HG03039 (cell line): ENCODE data around the gene KLF2.
"Not testable (repeated sequence)": the region's sequence is repeated elsewhere in the genome, so short reads cannot be mapped to it uniquely, and the experiment has no call there.

Experiments
- ATAC-seq: cut with Tn5 transposase; IDR thresholded peaks from one replicate; pipeline ENCODE4 v1.9.1; 2021; ENCODE audit warnings: mild to moderate bottlenecking, moderate library complexity; ENCODE audit not compliant: unreplicated experiment

KLF2 gene

GRCh38 chr19:16324384-16325160, at the start of gene KLF2:
TSS of gene KLF2 (plus strand) at chr19:16324826. CDS start at chr19:16324924, 98 bp downstream.
- peak; percentile 58 for ATAC-seq

GRCh38 chr19:16280306-16280705, 44.3 kb upstream of the KLF2 start:
- ATAC-seq = no peak

- ATAC-seq = no peak
These were observed 42.9 kb upstream of the KLF2 start for GRCh38 chr19:16281743-16282142.

GRCh38 chr19:16283210-16284061, 41.2 kb upstream of the KLF2 start:
- ATAC-seq = no peak

- no peak for ATAC-seq
These were observed 40.1 kb upstream of the KLF2 start for GRCh38 chr19:16284505-16284904.

- ATAC-seq = not testable (repeated sequence)
These were observed 39.5 kb upstream of the KLF2 start for GRCh38 chr19:16285079-16285478.

- no peak for ATAC-seq
These were observed 38.7 kb upstream of the KLF2 start for GRCh38 chr19:16285769-16286498.

GRCh38 chr19:16288544-16288943, 36.1 kb upstream of the KLF2 start:
- no peak for ATAC-seq

GRCh38 chr19:16289594-16289993, 35.0 kb upstream of the KLF2 start:
- no peak for ATAC-seq

- no peak for ATAC-seq
These were observed 33.9 kb upstream of the KLF2 start for GRCh38 chr19:16290692-16291091.

GRCh38 chr19:16293118-16294091, 31.2 kb upstream of the KLF2 start:
- ATAC-seq = no peak

GRCh38 chr19:16295057-16295456, 29.6 kb upstream of the KLF2 start:
- ATAC-seq = no peak

GRCh38 chr19:16296713-16297112, 27.9 kb upstream of the KLF2 start:
- ATAC-seq = no peak

- no peak for ATAC-seq
These were observed 26.9 kb upstream of the KLF2 start for GRCh38 chr19:16297575-16298178.

GRCh38 chr19:16298334-16298733, 26.3 kb upstream of the KLF2 start:
- no peak for ATAC-seq

GRCh38 chr19:16301999-16302694, 22.5 kb upstream of the KLF2 start:
- ATAC-seq = no peak

- ATAC-seq = no peak
These were observed 20.9 kb upstream of the KLF2 start for GRCh38 chr19:16303755-16304154.

GRCh38 chr19:16304511-16304910, 20.1 kb upstream of the KLF2 start:
- not testable (repeated sequence) for ATAC-seq

GRCh38 chr19:16305060-16305459, 19.6 kb upstream of the KLF2 start:
- ATAC-seq = not testable (repeated sequence)
